ENCODE results near the gene ARL14.

Gene ARL14

DNA sequence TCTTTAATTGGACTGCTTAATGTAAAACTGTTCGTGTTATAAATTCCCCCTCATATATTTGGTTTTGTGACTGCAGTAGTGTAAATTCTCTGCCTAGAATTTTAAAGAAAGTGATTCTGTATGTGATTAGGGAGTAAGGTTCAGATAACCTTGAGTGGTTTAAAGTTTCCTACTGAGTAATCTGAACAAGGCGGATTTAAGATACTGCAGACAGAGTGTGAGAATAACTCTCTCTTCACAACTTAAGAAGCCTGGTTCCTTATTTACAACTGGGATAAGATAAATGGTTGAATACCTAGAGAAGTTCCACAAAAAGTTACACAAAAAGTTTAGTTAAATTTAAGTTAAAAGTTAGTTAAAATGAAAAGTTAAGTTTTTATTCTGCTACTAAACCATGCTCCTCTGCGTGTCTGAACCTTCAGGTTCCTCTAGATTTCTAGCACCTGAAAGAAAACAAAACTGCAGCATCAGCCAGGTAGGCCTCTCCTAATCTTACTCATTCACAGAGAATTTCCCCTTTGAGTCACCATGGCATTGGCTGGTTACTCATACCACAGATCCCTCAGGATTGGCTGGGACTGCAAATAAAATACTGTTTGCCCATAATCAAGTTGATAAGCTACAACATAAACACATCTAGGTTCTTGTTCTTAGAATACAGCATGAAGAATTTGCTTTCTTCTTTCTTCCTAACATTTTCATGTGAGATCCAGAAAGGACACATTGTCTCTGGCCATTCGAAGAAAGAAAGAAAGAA lies at the start of gene ARL14:
Gene ARL14, plus strand, starts transcription at position 614 of the 757 bp plus-strand sequence. CDS start 187 bp downstream, outside the sequence.
- DNase-seq, result no peak

DNA sequence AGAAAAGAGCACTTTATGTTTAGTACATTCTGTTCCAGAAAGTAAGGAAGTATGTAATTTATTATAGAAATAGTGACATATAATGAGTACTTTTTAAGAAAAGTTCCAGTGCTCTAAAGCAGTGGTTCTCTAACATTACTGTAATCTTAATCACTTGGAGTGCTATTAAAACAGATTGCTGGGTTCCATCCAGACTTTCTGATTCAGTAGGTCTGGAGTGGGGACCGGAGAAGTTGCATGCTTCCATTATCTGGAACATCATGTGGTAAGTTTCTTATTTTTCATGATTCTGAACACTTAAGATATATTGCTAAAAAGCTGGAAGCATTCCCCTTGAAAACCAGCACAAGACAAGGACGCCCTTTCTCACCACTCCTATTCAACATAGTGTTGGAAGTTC lies 47.5 kb upstream of the ARL14 start:
- no peak for DNase-seq

DNA sequence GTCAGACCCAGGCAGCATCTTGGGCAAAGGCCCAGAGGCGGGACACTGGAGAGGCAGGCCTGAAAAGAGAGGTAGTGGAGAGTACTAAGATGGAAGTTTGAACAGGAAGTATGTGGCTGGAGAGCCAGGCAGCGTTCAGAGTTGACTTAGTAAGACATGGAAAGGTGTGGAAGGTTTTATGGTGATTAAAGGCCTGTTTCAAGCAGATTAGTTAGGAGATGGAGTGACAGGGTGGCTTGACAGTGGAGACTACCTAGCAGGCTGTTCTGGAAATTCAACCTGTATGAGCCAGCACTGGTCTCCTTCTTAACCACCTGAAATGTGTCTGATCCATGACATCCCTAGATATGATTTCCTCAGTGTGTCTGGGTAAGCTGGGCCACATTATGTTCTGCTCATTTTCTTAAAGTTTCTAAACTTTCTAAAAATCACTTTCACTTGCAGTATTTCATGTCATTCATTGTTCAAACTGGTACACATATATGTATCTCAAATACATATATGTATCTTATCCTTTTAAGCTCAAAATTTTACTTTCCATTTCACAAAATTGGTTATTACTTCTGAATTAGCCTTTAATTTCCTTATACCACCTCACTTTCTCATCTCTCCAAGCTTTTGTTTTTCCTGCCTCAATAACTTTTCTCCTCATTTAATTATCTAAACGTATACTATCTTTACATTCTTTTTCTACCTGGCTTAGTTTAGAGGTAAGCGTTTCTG lies 43.4 kb upstream of the ARL14 start:
- no peak for DNase-seq

DNA sequence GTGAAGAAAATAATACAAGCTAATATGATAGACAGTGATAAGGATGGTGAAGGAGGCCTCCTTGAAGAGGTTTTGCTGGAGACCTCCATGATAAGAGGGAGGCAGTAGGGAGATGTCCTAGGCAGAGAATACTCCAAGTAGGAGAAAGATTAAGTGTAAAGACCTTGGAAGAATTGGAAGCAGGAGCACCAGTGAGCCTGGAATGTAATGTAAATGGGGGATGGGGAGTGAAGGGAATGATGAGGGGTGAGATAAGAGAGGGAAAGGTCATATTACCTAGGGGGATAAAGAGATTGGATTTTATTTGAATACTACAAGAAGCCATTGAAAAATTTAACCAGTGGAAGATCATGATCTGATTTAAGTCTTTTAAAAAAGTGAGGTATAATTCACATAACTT lies 41.7 kb upstream of the ARL14 start:
- no peak for DNase-seq

DNA sequence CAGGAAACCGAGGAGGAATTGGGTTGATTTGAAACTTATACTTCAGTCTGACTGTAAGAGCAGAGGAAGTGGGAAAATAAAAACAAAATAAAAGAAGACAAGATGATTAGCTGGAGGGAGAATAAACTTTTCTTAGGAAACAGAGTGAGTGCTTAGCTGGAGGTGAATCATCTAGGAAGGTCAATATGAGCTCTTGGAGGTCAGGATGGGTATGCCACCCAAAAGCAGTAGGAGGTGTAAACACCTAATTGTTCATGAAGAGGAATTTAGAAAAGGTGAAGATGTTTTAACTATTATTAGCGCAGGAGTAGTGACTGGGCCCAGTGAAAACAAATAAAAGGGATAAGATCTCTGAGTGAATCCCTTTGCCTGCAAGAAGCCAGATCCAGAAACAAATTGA lies 39.9 kb upstream of the ARL14 start:
- DNase-seq, result no peak

DNA sequence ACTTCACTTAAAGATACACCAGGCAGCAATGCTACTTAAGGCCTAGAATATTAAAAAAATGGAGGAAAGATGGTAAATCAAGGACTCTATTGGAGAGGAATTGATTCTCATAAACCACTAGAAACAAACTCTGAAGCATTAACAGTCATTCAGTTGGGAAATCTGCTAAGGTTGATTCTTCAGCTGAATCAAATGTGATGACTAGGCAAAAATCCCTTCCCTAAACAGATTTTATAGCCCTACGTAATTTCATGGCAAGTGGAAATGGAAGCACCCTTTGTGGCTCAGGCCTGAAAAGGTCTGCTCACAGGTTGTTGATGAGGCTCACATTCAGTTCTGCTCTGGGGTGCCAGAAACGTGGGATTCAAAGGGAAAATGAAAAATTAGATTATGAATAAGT lies 38.8 kb upstream of the ARL14 start:
- no peak for DNase-seq

DNA sequence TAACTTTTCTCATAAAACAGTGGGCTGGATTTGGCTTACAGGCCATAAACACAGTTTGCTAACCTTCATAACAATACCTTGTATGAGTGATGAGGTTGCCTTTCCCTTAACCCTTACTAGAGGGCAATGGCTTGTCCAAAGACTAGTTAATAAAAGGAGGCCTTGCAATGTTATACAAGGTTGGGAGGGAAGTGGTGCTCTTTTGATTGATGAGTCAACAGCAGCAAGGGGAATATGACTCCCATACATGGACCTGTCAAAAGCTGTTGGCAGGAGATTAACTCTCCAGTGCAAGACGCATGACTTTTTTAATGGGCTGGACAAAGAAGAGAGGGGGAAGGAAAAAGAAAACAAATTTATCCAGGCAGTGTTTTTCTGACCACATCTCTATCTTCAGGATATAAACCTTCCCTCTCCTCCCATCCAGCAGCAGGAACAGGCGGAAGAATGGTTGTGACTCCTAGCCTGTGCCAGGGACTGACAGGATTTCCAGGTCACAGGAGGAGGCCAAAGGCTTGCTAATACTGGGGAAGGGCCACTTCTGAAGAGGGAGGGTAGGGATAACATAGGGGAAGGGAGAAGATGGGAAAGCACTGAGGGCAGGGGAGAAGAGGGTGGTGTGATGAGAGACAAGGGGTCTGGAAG lies 35.2 kb upstream of the ARL14 start:
- no peak for DNase-seq

DNA sequence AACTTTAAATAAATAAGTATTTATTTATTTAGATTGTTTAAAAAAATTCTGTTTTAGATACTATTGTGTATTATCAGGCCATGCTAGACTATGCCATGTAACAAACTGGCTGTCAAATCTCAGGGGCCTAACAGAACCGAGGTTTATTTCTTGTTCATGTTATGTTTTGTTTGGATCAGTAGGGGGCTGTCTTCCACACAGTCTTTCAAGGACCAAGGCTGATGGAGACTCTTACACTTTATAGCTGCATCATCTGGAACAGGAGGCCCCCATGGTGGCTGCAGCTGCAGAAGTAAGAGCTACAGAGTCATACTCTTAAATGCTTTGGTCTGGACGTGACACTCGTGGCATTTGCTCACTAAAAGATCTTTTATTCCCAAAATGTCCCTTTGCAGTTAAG lies 33.0 kb upstream of the ARL14 start:
- no peak for DNase-seq

DNA sequence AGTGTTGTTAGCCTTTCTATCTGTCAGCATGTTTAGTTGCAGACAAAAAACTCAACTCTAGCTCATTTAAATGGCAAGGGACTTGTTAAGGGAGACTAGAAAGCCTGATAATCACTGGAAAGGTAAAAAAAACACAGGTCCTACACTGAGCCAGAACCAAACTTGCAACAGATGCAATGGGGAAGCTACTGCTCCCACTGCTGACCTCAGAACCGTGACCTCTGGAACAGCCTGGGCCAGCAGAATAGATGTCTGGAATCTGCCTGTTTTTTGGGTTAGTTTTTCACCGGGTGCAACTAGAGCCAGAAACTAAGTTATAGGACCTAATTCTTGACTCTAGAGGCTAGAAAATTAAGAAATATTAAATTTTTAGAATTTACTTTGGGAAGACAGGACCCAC lies 32.5 kb upstream of the ARL14 start:
- no peak for DNase-seq

DNA sequence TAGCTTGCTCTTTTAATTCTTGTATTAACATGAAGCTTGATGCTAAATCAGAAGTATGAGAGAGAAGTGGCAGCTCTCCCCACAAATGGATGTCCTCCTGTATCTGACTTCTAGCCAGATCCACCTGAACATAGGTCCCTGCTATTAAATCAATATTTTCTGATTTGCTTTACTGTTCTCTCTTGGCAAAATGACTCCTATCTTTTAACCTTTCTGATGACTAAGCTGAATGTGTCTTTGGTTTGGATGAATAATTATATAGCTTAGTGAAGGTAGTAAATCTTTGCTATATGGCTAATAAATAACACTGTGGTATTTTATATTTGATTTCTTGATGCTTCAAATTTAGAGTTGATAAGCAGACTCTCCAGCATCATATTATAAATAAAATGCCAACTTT lies 28.3 kb upstream of the ARL14 start:
- no peak for DNase-seq

DNA sequence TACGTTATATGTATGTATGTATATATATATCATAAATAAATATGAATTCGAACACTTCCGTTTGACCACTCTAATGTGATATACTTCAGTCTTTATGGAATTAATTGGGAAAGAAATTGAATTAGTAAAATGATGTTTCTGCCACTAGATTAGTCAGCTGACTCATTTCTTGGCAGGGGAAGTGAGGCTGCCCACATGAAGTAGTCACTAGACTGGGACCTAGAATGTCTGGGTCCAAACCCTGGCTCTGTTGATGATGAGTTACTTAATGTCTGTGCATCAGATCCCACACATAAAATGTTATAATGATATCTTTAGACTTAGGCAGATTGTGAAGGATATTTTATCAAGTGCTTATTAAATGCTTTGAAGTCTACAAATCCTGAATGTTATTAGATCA lies 27.4 kb upstream of the ARL14 start:
- no peak for DNase-seq

DNA sequence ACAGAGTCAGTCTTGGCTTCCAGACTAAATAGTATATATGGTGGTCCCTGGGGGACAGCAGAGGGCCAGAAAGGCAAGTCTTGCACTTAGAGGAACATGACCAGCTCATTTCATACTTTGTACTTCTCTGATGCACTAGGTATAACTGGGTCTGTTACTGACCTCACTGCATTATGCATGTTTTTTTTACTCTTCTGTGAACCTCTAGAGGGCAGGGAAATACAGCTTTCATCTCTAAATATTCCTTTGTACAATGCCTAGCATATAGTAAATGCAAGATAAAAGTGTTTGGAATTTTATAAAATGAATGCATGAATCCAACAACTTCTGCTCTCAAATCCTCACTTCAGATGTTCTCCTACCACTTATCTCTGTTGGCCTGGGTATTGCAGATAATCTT lies 23.4 kb upstream of the ARL14 start:
- DNase-seq, result no peak

DNA sequence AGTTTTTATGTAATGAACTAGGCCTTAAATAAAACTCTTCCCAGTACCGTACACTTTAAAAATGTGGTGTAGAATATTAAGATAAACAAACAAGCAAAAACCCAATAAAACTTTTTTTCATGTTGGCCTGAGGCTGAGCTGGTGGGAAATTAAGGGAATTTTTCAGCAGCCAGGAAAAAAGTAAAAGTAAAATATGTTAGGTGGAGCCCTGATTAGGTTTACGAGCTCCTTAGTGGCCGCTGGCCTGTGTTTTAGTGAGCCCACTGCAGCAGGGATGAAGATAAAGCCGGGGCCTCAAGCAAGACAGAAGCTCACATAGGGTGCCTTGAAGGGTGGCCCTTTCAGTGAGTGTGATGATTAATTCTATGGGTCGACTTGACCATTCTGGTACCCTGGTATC lies 16.1 kb upstream of the ARL14 start:
- no peak for DNase-seq

DNA sequence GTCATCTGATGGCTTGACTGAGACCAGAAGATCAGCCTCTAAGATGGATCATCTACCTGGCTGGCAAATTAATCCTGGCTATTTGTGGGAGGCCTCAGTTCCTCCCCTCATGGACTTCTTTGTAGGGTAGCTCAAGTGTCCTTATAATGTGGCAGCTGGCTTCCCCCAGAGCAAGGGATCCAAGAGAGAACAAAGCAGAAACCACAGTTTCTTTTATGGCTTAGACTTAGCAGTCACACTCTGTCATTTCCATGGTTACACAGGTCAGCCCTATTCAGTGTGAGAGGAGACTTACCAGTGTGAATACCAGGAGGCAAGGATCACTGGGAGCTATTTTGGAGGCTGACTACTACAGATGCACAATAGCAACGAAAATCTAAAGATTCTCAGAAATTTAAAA lies 15.3 kb upstream of the ARL14 start:
- DNase-seq, result no peak

DNA sequence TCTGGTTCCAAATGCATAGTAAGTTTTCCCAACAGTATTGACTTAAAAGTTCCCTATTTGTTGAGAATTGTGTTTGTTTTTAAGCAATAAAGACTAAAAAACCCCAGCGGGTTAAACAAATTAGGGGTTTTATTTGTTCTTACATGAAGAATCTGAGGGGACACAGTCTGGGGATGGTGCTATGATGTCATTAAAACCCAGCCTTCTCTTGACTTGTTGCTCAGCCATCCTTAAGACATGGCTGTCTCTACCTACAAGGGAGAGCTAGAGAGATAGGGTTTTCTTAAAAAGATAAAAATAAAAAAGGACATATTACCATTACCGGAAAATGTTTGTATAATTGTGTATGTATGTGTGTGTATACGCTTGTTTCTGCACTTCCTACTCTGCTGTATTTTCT lies 11.7 kb upstream of the ARL14 start:
- no peak for DNase-seq

DNA sequence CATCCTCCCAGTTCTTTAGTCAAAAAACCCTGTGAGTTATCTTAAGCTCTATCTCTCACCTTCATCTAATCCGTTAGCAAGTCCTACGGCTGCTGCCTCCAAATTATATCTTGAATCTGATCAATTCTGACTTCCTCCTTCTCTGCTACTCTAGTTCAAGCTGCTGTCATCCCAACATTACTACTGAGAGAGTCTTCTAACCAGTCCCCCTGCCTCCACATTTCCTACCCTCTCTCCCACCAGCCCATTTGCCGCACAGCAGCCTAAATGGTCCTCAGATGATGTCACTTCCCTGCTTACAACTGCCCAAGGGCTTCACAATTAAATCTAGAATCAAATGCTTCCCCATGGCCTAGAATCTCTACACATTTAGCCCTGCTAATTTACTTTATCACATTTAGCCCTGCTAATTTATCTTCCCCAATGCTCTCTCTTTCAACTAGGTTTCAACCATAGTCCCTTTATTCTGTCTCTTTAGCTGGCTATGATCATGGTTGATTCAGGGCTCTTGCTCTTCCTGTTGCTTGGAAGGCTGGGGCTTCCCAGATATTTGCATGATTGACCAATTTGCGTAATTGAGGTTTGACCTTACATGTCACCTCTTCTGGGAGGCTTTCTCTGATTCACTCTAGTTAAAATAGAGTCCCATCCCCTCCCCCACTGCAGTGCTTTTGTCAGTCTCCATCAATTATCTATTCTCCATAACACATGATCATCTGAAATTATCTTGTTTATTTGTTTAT lies 11.0 kb upstream of the ARL14 start:
- DNase-seq, result no peak

DNA sequence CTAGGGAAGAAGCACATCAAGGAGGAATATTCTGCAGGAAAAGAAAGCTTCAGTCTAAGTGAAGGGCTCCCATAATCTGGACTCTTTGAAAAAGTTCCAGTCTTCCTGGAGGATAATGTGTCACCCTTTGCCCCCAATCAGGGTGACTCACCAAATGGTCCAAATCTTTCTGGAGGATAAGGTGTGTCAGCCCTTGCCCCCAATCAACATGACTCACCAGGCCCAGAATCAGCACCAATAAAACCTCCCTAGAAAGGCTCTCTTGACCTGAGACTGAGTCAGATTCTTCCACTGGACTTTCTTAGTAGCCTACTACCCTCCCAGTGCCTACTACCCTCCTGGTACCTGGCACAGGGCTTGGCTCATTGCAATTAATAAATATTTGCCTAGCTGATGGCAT lies 9.5 kb upstream of the ARL14 start:
- no peak for DNase-seq

DNA sequence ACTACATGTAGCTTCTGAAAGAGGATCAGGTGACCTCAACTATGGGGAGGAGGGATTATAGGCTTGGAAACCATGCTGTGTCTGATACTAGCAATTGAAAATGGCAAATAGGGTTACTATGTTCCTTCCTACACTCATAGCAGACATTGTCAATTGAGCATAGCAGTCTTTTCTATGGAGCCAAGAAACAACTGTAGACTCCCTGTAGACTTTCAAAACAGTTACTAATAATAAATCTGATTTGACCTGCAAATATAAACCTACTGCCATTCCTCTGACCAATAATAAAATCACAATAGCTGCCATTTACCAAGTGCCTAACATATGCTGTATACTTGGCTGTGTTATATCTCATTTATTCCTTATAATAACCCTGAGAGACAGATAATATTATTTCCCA lies 8.5 kb upstream of the ARL14 start:
- no peak for DNase-seq

DNA sequence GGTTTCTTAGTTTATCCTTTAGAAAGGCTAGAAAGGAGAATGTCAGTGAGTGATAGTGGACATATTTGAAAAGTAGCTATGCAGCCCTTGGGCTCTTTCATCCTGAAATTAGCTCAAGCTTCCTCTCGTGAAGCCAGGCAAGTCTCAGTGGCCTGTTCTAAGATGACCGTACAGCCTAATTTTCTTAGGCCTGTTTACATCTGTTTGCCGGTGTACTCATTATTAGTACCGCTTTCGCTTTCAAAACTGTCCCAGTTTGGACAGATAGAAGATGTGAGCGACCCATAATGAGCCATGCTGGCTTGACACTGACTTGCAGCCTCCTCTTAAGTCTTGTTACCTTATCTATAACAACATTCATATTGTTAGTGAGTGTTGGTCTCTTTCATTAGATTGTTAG lies 5.7 kb upstream of the ARL14 start:
- DNase-seq, result no peak

DNA sequence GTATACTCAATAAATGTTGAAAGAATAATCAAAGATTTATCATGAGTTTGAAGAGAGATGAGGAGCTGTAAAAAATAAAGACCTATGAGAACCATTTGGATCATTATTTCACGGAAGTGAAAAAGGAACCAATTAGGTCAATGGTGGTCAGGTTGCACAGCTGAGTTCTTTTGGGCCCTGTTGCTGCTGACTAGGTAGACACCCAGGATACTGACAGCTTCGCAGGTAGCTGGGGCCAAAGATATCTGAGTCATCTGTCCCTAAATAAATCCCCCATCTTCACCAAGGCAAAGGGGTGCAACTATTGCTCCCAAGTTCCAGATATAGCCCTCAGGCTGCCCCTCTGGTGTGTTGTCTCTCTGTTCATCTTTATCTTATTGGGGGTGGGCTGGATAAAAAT lies 5.0 kb upstream of the ARL14 start:
- no peak for DNase-seq

DNA sequence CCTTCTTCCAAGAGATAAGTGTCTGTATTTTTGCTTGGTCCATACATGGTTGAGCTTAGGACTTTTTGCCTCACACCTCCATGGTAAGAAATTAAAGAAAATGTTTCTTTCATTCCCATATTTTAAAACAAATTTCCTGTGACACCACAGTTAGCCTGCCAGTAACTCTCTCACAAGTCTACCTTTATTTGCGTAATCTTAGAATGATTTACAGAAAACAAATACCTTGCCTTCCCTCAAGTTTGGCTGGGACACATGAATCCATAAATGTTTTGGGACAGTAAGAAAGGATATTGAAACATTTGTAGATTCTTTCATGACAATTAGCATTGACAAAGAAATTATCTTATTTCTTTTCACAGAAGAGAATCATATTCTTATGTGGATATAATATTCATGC lies 3.8 kb upstream of the ARL14 start:
- DNase-seq, result no peak

DNA sequence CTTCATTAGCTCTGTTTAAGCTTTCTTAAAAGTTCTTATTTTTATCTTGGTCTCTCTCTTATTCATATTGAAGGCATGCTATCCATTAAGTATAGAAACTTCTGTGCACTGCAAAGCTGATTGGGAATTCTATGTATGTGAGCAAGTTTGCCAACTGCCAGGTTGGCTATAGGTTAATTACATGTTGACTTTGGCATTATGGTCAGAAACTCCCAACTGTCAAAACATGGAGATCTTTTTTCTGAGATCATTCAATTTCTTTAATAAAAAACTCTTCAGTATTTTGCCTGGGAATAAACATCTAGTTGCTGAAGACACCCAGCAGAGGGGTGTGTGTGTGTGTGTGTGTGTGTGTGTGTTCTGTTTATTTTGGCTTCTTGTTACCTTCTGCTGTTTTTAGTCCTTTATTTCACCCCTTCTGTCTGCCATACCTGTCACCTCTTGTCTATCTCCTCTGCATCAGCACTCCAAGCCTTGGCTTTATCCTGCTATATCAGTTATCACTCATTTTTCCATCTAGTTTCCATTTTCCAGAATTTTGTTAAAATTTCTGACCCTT lies 1.3 kb upstream of the ARL14 start:
- no peak for DNase-seq

DNA sequence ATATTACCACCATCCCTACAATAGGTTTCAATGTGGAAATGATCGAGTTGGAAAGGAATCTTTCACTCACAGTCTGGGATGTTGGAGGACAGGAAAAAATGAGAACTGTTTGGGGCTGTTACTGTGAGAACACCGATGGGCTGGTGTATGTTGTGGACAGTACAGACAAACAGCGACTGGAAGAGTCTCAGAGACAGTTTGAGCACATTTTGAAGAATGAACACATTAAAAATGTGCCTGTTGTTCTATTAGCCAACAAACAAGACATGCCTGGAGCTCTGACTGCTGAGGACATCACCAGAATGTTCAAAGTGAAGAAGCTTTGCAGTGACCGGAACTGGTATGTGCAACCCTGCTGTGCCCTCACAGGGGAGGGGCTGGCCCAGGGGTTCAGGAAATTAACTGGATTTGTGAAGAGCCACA lies 510 bp downstream of the ARL14 start:
- DNase-seq, result no peak
